Fibroblast of skin of abdomen (primary cell): ENCODE measurements around the gene IFIH1. TPM values are rescaled to one million over a fixed set of nuclear protein-coding genes. Genes with fewer than 3 reads are reported as not detected.

Source experiments
- DNase-seq: peaks from one replicate; pipeline ENCODE4 v3.0.0-alpha.2; 2013
- polyA plus RNA-seq, 2 experiments: library from polyadenylated mRNA; unstranded; fragments of 120-200 nt; gene quantifications; one replicate each; pipeline ENCODE4 v1.2.1, GENCODE V29; 2013; ENCODE audit not compliant: insufficient read length in 2 of 2

The IFIH1 gene
- polyA plus RNA-seq (2013, experiment 1 of 2; ENCODE audit: insufficient read length) = 2.3 TPM
- 2.2 TPM for polyA plus RNA-seq (2013, experiment 2 of 2; ENCODE audit: insufficient read length)

- peak; percentile 87 for DNase-seq
Observed at GRCh38 chr2:162318328-162319180, at the start of gene IFIH1. TSS of gene IFIH1 (minus strand) at chr2:162318684. CDS start at chr2:162318307, 377 bp downstream.

GRCh38 chr2:162365392-162365791 is 46.9 kb upstream of the IFIH1 start:
- no peak for DNase-seq

DNA sequence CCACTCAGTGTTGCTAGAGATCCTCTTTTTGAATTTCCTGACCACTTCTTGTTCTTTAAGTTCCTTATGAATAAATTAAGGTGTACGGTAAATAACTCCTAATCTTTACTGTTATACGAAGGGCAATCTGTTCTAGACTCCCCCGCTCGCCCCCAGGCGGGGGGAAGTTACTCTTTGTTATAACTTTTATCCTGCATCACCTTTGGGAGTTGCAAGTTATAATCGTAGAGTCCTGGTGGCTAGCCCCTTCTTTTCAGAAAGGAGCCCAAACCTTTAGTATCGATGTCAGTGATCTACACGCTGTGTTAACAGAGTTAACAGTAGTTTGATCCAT is 26.1 kb upstream of the IFIH1 start:
- no peak for DNase-seq

DNA sequence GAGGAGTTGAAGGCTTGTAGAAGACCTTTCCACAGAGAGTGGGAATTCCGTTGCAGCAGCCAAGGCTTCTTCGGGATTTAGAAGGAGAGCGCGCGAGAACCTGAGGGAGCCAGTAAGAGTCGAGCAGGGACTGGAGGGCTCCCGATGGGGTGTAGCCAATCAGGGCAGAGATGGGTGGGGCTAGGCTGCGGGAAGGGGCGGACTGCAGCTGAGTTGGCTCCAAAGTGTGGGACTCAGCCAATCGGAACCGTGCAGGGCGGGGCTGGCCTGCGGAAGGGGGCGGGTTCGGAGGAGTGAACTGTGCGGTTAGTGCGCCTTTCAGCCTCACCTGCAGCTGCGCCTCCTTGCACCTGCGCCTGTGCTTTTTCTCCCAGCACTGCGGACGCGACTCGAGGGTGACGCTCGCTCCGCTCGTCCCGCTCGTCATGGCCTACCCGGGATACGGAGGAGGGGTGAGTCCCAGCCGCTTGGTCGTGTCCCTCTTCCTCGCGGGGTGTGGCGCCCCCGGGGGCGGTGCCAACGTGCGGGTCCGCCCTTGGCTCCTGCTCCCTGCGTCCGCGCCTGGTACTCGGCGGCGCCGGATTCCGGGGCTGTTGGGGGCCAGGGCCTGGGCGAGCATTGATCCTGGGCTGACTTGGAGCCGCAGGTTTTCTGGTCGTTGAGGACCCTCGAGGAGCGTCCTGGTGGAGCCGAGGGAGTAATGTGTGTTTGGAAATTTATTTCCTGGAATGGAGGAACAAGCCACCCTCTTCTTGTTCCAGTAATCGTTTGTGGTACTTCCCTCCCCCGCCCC is 25.5 kb upstream of the IFIH1 start, which contains the start of gene GCA:
Gene GCA, plus strand, starts transcription at position 309 of the 793 bp plus-strand sequence. Its CDS starts 117 bp downstream, at position 426.
- DNase-seq = peak; percentile 92

DNA sequence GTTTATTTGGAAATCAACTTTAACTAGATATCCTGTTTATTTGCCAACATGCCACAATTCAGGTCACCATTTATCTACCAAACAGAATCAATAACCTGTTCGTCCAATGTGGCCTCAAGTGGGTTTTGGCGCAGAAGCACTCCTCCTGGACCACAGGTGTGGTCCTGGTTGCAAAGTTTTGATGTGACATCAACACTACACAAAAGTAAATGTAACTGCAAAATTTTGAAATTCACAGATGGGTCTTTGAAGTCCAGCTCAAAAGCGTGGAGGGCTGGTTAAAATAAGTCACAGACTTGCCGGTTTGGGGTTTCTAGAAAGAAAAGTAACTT is 25.0 kb upstream of the IFIH1 start:
- DNase-seq = no peak

DNA sequence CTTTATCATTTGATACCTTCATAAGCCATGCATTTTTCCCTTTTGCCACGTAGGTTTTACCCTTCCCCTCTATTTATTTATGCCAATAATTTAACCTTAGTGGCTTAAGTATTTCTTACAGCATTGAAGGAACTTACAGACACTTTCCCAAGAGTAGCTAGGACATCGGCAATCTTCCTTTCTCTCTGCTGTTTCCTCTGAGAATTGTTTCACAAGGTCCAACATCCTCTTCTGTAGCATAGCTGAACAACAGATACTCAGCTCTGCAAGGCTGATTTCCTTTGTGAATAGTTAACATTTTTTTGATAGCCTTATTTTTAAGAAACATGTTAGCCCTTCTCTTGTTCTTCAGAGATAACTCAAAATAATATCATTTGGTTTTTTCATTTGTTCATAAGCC is 24.4 kb upstream of the IFIH1 start:
- no peak for DNase-seq

DNA sequence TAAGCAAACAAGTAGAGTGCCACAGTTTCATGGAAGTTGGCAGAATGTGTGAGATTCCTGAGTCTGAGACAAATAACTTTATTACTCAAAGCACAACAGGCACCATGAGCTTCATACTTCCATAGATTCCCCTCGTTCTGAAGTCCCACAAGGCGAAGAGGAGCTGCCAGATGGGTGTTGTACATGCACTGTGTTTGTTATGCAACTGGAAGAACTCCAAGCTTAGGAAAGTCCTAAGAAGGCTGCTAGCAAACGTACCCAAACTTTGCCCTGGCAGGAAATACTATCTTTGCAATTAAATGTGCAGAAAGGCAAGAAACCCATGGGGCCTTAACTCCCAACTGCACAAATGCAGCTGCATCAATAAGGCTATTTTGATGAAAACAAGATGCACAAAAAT is 23.8 kb upstream of the IFIH1 start:
- no peak for DNase-seq

DNA sequence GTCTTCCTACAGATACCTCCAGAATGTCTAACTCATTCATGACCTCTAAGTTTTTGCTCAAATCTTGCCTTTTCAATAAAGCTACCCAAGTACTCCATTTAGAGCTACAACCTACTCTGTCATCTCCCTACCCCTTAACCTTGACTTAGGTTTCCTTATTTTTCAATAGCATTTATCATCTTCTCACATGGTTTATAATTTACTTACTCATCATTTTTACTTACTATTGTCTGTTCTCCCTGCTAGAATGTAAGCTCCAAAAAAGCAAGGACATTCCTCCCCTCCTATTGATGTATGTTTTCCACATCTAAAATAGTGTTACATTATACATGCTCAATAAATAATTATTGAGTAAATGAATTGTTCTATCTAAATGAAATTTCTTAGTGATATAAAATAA is 22.3 kb upstream of the IFIH1 start:
- no peak for DNase-seq

GRCh38 chr2:162337868-162338267 is 19.4 kb upstream of the IFIH1 start:
- no peak for DNase-seq

DNA sequence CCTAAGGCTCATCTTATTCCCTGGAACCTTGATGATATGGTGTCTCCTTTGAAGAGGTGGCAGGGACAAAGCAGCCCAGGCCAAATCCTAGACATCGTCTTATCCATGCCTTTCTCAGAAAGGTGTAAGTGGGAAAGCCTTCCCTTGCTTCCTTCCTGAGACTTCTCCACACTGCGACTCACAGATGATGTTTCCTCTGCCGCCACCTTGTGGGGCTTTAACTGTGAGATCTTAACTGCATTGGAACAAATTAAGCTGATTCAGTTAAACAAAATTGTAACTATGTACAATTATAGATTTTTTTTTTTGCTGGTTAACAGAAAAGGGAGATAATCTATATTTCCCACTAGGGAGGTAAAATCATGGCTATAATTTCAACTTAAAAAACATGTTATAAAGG is 15.5 kb upstream of the IFIH1 start:
- peak; percentile 23 for DNase-seq

DNA sequence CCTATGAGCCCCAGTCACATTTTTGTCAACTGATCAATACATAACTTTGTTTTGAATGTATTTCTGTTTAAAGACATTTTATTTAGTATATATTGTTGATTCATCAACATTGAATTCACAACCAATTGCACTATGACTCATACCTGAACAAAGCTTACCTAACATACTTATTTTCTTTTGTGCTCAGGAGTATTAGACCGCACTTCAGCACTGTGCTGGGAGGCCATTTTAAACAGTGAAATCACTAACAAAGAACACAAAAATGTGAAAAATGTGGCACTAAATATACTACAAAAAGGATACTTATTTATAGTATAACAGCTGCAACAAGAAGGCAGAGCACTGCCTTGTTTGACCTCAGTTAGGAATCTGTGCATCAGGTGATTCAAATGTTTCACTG is 12.4 kb upstream of the IFIH1 start:
- DNase-seq = no peak

DNA sequence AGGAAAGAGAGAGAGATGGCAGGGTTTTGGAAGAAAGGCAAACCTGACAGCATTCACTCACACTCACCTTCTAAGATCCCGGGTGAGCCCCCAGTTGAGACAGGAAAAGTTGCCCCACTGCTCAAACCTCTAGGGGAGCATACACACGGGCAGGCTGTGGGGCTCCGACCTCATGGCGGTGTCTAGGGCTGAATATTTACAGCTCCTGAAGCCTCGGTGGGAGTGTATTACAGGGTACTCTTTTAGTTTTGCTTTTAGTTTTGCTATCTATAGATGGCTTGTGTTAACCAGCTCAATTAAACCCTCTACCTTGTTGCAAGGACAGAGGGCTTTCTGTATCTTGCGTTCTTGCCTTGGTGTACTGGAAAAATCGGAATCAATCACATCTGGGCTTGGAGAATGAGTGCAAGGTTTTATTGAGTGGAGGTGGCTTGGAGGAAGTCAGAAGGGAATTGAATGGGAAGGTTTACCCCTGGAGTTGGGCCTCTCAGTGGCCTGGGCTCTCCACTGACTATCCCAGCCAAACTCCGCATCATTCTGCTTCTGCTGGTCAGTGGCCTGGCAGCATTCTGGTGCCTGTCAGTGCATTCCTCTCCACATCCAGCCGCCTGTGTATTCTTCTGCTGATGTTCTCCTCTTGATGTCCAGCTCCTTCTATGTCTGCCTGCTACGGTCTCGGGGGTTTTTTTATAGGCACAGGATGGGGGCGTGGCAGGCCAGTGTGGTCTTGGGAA is 10.1 kb upstream of the IFIH1 start:
- DNase-seq = no peak

- no peak for DNase-seq
Observed at GRCh38 chr2:162327806-162328205, 9.3 kb upstream of the IFIH1 start.

- no peak for DNase-seq
Observed at GRCh38 chr2:162327134-162327769, 8.8 kb upstream of the IFIH1 start.

DNA sequence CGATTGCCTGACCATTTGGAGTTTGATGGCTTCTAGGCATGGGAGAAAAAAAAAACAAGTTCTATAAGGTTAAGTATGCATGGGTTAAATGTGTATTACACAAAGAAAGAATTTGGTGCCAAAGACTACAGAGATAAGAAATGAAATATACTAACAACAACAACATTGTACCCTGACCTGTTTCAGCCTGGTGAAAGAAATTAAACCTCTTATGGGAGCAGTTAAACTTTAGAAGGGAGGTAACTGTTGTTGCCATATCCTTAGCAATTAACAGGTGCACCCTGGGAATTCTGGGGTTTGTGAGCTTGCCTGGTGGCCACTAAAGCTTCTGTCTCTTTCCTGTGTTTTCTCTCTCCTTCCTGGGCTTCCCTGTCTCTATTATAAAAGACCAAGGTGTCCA is 6.5 kb upstream of the IFIH1 start:
- no peak for DNase-seq

GRCh38 chr2:162320864-162321517 is 2.5 kb upstream of the IFIH1 start:
- no peak for DNase-seq

DNA sequence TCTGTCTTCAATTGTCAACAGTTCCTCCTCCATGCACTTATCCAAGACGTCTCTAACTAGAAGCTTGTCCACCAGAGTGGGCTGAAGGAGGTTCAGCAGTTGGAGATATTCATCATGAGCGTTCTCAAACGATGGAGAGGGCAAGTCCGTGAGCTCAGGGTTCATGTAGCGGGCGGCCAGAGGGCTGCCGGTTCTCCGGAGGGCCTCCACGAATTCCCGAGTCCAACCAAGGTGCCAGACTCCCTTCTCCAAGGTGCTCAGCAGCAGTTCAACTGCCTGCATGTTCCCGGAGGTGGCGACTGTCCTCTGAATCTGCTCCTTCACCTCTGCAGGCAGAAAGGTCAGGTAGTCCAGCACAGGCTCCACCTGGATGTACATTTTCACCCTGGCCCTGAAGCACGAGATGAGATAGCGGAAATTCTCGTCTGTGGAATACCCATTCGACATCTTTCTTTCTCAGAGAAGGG is 590 bp downstream of the IFIH1 start:
- no peak for DNase-seq

DNA sequence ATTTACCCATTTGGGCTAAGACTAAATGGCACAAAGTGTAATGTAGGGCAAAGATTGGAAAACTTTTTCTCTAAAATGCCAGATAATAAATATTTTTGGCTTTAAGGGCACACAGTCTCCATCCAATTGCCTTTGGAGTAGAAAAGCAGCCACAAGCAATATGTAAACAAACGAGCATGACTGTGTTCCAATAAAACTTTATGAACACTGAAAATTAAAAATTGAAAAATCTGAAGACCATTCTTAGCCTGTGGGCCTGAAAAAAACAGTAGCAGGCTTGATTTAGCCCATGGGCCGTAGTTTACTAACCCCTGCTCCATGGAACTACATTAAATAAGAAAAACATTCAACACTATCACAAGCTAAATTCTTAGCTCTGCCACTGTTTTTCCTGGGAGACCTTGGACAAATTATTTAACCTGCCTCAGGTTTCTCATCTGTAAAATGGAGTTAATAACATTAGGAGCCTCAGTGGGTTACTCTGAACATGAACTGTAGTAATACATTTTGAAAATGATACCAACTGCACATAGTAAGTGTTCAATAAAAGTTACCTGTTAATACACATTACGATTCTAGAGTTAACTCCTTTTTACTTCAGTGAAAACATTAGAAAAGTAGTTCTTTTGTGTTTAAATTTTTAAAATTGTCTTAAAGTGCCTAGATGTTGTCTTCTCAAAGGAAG is 1.3 kb downstream of the IFIH1 start:
- DNase-seq = no peak

DNA sequence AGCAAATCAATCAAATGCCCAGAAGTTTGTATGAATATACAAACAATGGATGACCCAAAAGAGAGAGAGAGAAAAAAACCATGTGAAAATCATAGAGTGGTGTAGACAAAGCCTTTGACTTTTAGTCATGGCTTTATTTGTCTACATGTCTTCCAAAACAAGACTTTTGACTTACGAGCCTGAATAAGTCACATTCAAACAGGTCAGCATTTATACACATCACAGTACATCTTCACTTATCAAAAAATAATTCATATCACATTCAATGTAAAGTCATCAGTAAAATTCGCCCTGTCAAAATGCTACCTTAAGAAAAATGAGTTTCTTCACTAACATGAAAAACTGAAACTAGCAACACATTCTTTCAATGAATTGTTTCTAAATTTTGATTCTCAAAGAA is 1.9 kb downstream of the IFIH1 start:
- DNase-seq = no peak

DNA sequence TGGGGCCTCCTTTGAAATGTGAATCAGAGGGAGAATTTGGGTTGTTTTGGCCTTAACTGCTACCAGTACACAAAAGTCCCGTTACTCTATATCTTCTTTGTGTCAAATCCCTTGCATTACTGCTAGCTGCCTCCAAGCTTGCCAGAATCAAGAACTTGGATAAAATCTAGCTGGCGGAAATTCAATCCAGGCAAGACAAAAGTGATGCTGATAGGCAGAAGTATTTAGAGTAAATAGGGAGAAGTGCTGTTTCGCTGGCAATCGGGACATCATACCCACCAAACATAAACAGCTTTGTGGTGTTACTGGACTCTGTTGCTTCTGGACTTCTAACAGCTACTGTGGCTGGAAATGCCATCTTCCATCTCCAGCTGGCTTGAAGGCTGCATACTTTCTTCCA is 2.5 kb downstream of the IFIH1 start:
- no peak for DNase-seq

GRCh38 chr2:162312853-162313252 is 5.6 kb downstream of the IFIH1 start:
- no peak for DNase-seq
